NCI-H510A treated with DMSO at 0.1 percent for 48 hours (cell line): ENCODE measurements around the gene KHK.

Source experiments
- DNase-seq: peaks from one replicate; lab custom pipeline; 2025; lab: John Stamatoyannopoulos, UW

The KHK gene

GRCh38 chr2:27086724-27087593 lies at the start of gene KHK:
TSS of gene KHK (plus strand) at chr2:27086772. CDS start at chr2:27087260, 488 bp downstream.
- peak; percentile 66 for DNase-seq

- DNase-seq: no peak
Observed at GRCh38 chr2:27038012-27038411, 48.6 kb upstream of the KHK start.

- DNase-seq: no peak
Observed at GRCh38 chr2:27038631-27039339, 47.8 kb upstream of the KHK start.

- no peak for DNase-seq
Observed at GRCh38 chr2:27039426-27039825, 47.1 kb upstream of the KHK start.

GRCh38 chr2:27039871-27040270 lies 46.7 kb upstream of the KHK start:
- DNase-seq: no peak

GRCh38 chr2:27040282-27040681 lies 46.3 kb upstream of the KHK start:
- DNase-seq: no peak

- no peak for DNase-seq
Observed at GRCh38 chr2:27041752-27042151, 44.8 kb upstream of the KHK start.

- DNase-seq: peak; percentile 46
Observed at GRCh38 chr2:27042159-27042661, 44.4 kb upstream of the KHK start.

- DNase-seq: no peak
Observed at GRCh38 chr2:27042985-27043634, 43.5 kb upstream of the KHK start.

- DNase-seq: no peak
Observed at GRCh38 chr2:27049422-27050280, 36.9 kb upstream of the KHK start.

GRCh38 chr2:27050281-27050995 lies 36.1 kb upstream of the KHK start:
- peak; percentile 93 for DNase-seq

GRCh38 chr2:27050996-27051901 lies 35.3 kb upstream of the KHK start, which contains the start of gene AGBL5:
TSS of gene AGBL5 (plus strand) at chr2:27051668. CDS start at chr2:27052959, 1,291 bp downstream.
- DNase-seq: peak; percentile 91

GRCh38 chr2:27051902-27052645 lies 34.5 kb upstream of the KHK start:
- DNase-seq: no peak

GRCh38 chr2:27053321-27053720 lies 33.3 kb upstream of the KHK start:
- DNase-seq: no peak

GRCh38 chr2:27053776-27054175 lies 32.8 kb upstream of the KHK start:
- no peak for DNase-seq

GRCh38 chr2:27054721-27055120 lies 31.9 kb upstream of the KHK start:
- no peak for DNase-seq

GRCh38 chr2:27057184-27057583 lies 29.4 kb upstream of the KHK start:
- no peak for DNase-seq

- no peak for DNase-seq
Observed at GRCh38 chr2:27058210-27058609, 28.4 kb upstream of the KHK start.
